K562 (cell line): ENCODE data around the gene MANF. TPM values are rescaled to one million over a fixed set of nuclear protein-coding genes. Genes with fewer than 3 reads are reported as not detected.

Experiments used
- ATAC-seq: fragments of 200-7000 bp; cut with Tn5 transposase; 3 replicates; pipeline ENCODE4 v1.9.1; 2020; ENCODE audit warnings: moderate library complexity
- BruUV-seq: library from RNA; stranded (reverse); fragments of 400-500 nt; replicated peaks from 2 replicates; lab custom pipeline; 2021; lab: Mats Ljungman, UMichigan
- CTCF ChIA-PET: fragments of 300-600 bp; formaldehyde crosslinking; extraction: SDS; loops from one replicate; lab custom pipeline; 2021; ENCODE audit warnings: low intra/inter-chr PET ratio; lab: Yijun Ruan, JAX
- POLR2A ChIA-PET: fragments of 300-600, 350-650 bp; sonication (Branson Sonifier 250); formaldehyde crosslinking; extraction: SDS; loops from one replicate; lab custom pipeline; 2021; ENCODE audit warnings: antibody characterized with exemption, inconsistent platforms; lab: Yijun Ruan, JAX
- DNase-seq, 4 experiments: peaks; one replicate each; pipeline versions ENCODE4 v3.0.0 to v3.0.0-alpha.2; 2011 to 2018; ENCODE audit warnings: low spot score in 3 of 4, mixed read lengths in 3 of 4; ENCODE audit errors: extremely low read depth in 1 of 4
- FAIRE-seq: peaks from 2 replicates; lab custom pipeline; 2011; peaks lifted over from hg19 to GRCh38; lab: Jason Lieb, UNC
- H2AFZ ChIP-seq: 2 replicates; pipeline ENCODE4 v1.6.0; 2011; ENCODE audit warnings: low read depth, low read length, control low read depth, inconsistent platforms
- H3K27ac ChIP-seq: fragments of 200-600 bp; 3 replicates; pipeline ENCODE4 v1.8.0; 2011; ENCODE audit warnings: low read depth, mild to moderate bottlenecking, control low read depth, inconsistent platforms, low read length, moderate library complexity, mixed read lengths; ENCODE audit errors: extremely low read depth
- H3K27me3 ChIP-seq, 2 experiments: fragments of 300-600 bp in 1 of 2; 2 replicates in 1 of 2; 3 replicates in 1 of 2; pipeline versions ENCODE4 v1.6.0 to v1.8.0; 2011; ENCODE audit warnings: inconsistent platforms in 2 of 2, low read length in 2 of 2, mild to moderate bottlenecking in 1 of 2, mixed read lengths in 1 of 2, moderate library complexity in 1 of 2; ENCODE audit not compliant: control insufficient read depth in 2 of 2, insufficient read depth in 2 of 2
- H3K36me3 ChIP-seq: fragments of 300-600 bp; 3 replicates; pipeline ENCODE4 v1.8.0; 2011; ENCODE audit warnings: mild to moderate bottlenecking, low read length, inconsistent platforms; ENCODE audit not compliant: control insufficient read depth, insufficient read depth
- H3K4me1 ChIP-seq, 2 experiments: fragments of 200-600 bp in 1 of 2; replicated peaks in 1 of 2; 2 replicates in 1 of 2; 3 replicates in 1 of 2; pipeline versions ENCODE4 v1.5.1 to v1.8.0; 2011; ENCODE audit warnings: inconsistent platforms in 2 of 2, low read length in 2 of 2, mild to moderate bottlenecking in 1 of 2, mixed read lengths in 1 of 2, moderate library complexity in 1 of 2; ENCODE audit not compliant: control insufficient read depth in 2 of 2, insufficient read depth in 2 of 2
- H3K4me2 ChIP-seq: 2 replicates; pipeline ENCODE4 v1.6.1; 2011; ENCODE audit warnings: low read length, control low read depth, inconsistent platforms, mixed read lengths; ENCODE audit not compliant: insufficient read depth
- H3K4me3 ChIP-seq: fragments of 200-600 bp; sonication (generic), shearing (Covaris generic); 2 replicates; pipeline ENCODE4 v1.5.1; 2016; ENCODE audit warnings: control low read depth, inconsistent platforms
- H3K79me2 ChIP-seq: fragments of 200-600 bp; 3 replicates; pipeline ENCODE4 v1.8.0; 2011; ENCODE audit warnings: low read length, inconsistent platforms; ENCODE audit not compliant: control insufficient read depth, insufficient read depth
- H3K9ac ChIP-seq, 2 experiments: 2 replicates each; pipeline versions ENCODE4 v1.6.0 to v1.6.1; 2011; ENCODE audit warnings: low read depth in 2 of 2, low read length in 2 of 2, control low read depth in 1 of 2, inconsistent platforms in 1 of 2, mild to moderate bottlenecking in 1 of 2, mixed read lengths in 1 of 2; ENCODE audit not compliant: insufficient read depth in 1 of 2
- H3K9me1 ChIP-seq: one replicate; pipeline ENCODE4 v1.6.0; 2011; ENCODE audit warnings: inconsistent platforms, mild to moderate bottlenecking, low read length, moderate library complexity; ENCODE audit not compliant: control insufficient read depth, insufficient read depth
- H3K9me3 ChIP-seq: replicated peaks from 2 replicates; pipeline ENCODE4 v1.5.1; 2011; ENCODE audit warnings: low read depth, low read length, inconsistent platforms; ENCODE audit not compliant: control insufficient read depth, insufficient read depth
- H4K20me1 ChIP-seq: replicated peaks from 2 replicates; pipeline ENCODE4 v1.6.1; 2011; ENCODE audit warnings: low read length, inconsistent platforms, mixed read lengths; ENCODE audit not compliant: control insufficient read depth, insufficient read depth
- KDM1A ChIP-seq, 2 experiments: fragments of 450-650 bp; IDR thresholded peaks; 2 replicates each; pipeline ENCODE4 v1.6.1; 2016; ENCODE audit warnings: mild to moderate bottlenecking in 2 of 2
- MEIS2 ChIP-seq: fragments of 450-650 bp; IDR thresholded peaks from 2 replicates; pipeline ENCODE4 v1.6.1; 2014; ENCODE audit warnings: mild to moderate bottlenecking; ENCODE audit not compliant: partially characterized antibody
- POLR2G ChIP-seq: fragments of 200-400 bp; formaldehyde crosslinking; IDR thresholded peaks from 2 replicates; pipeline ENCODE4 v1.6.1; 2017; ENCODE audit warnings: low read depth, mild to moderate bottlenecking, antibody characterized with exemption, low read length, moderate library complexity
- RCOR1 ChIP-seq, 2 experiments: IDR thresholded peaks; 2 replicates each; pipeline ENCODE4 v1.6.1; 2012; ENCODE audit warnings: low read depth in 2 of 2, low read length in 2 of 2, borderline replicate concordance in 1 of 2, improper control_type of control experiment in 1 of 2
- WGBS: fragments of 100-300 bp; shearing (Covaris generic); methylation state at CpG from one replicate; pipeline ENCODE4 v1.1.6; 2016; ENCODE audit warnings: low coverage, mixed read lengths; ENCODE audit not compliant: insufficient coverage; ENCODE audit errors: missing lambda C conversion rate; 5-methylcytosine and 5-hydroxymethylcytosine counted together
- in situ Hi-C: fragments of 300-500 bp; cut with MboI; formaldehyde crosslinking; loops from 4 replicates; pipeline ENCODE4 v1.15.0; 2018; ENCODE audit warnings: inconsistent platforms, mixed read lengths
- intact Hi-C: fragments of 100-400 bp; cut with micrococcal nuclease; formaldehyde crosslinking; loops from 2 replicates; pipeline ENCODE4 v1.14.2; 2022
- polyA plus RNA-seq, 8 experiments: library from polyadenylated mRNA; depleted of rRNA in 4 of 8; stranded (reverse) in 5 of 8; unstranded in 3 of 8; fragments of >200 nt; fragmentation: Nextera tagmentation in 2 of 8; fragmentation: Illumina TruSeq in 1 of 8; extraction: Ambion mirVana in 2 of 8; extraction: Trizol in 1 of 8; gene quantifications; 2 replicates each; pipeline versions ENCODE4 v1.2.1 to v1.2.3, GENCODE V29; 2011 to 2014; ENCODE audit warnings: inconsistent platforms in 1 of 8, missing spikeins in 1 of 8
- total RNA-seq, 7 experiments: library from RNA; depleted of rRNA in 6 of 7; stranded (reverse); fragments of >200 nt in 6 of 7; fragmentation: Illumina TruSeq in 2 of 7; extraction: Trizol in 2 of 7; gene quantifications; 2 replicates each; pipeline versions ENCODE4 v1.2.1 to v1.2.3, GENCODE V29; 2011 to 2021; ENCODE audit warnings: low replicate concordance in 1 of 7

The MANF gene
- total and polyA plus RNA-seq, 9 of the 15 experiments (the other 6 are each of a cell fraction or from before 2014, with no cell fraction given) = 6.5 to 52.7 (median 42.3) TPM

GRCh38 chr3:51340989-51341636, 44.0 kb upstream of the MANF start:
- ChIA-PET CTCF (no interaction called here), POLR2A (no interaction called here)
- Histone ChIP-seq H3K27ac (no peak overlapping the region), H3K36me3 (no peaks in the 10 kb centered on the region), H3K27me3 (no peaks in the 10 kb centered on the region; a peak in 1 of 5 replicates), H2AFZ (no peak overlapping the region), H3K4me1 (no peaks in the 10 kb centered on the region), H3K4me2 (no peak overlapping the region), H3K9me1 (no peaks in the 10 kb centered on the region), H3K4me3 (no peak overlapping the region), H3K79me2 (no peaks in the 10 kb centered on the region), H3K9me3 (no peaks in the 10 kb centered on the region), H3K9ac (no peak overlapping the region), H4K20me1 (no peaks in the 10 kb centered on the region)
- ATAC-seq (no peak), FAIRE-seq (no peak), DNase-seq (no peak)
- in situ Hi-C loops (no loop called here), intact Hi-C loops (no loop called here)
- BruUV-seq = no TSS peak
- 4% methylated on average over 7 of the region's 8 CpGs for WGBS
- TF ChIP-seq POLR2G = no peak

- WGBS = 0% methylated on average over 7 of the region's 7 CpGs
- FAIRE-seq (no peak), ATAC-seq (no peak), DNase-seq (no peak)
- in situ Hi-C loops (no loop called here), intact Hi-C loops (no loop called here)
- TF ChIP-seq RCOR1 (IDR thresholded peaks at IDR 0.05; ENCODE audit: borderline replicate concordance in 1 of 2, low read depth in 2 of 2, low read length in 2 of 2) (0 out of 4 replicates have a peak, but pooled peaks of 1 of the 2 experiments have one; percentile 10), KDM1A (IDR thresholded peaks at IDR 0.05) (peak; percentile 64 to 69; a peak in 3 of 4 replicates), MEIS2 (no peak)
- H3K9me1 ChIP-seq = no peaks in the 10 kb centered on the region
- no peak overlapping the region for H3K4me2 ChIP-seq
- no peak overlapping the region for H3K4me3 ChIP-seq
- POLR2A ChIA-PET = interaction anchor here (0.7 kb wide), 1 partner anchor 28 kb away, joined by 4 read pairs; no protein-coding TSS in a partner anchor
- H2AFZ ChIP-seq = no peak overlapping the region
- no peaks in the 10 kb centered on the region; a peak in 1 of 5 replicates for H3K27me3 ChIP-seq
- no peaks in the 10 kb centered on the region for H3K4me1 ChIP-seq
- BruUV-seq = no TSS peak
- no peak overlapping the region for H3K9ac ChIP-seq
- H3K79me2 ChIP-seq = no peaks in the 10 kb centered on the region
- no peaks in the 10 kb centered on the region for H3K9me3 ChIP-seq
- no peaks in the 10 kb centered on the region for H4K20me1 ChIP-seq
- H3K36me3 ChIP-seq = no peaks in the 10 kb centered on the region
- H3K27ac ChIP-seq = no peak overlapping the region
- CTCF ChIA-PET = no interaction called here
These were observed 41.0 kb upstream of the MANF start for GRCh38 chr3:51343918-51344687.
